KBM-7 (cell line): ENCODE data around the gene ULK1.
"Not testable (repeated sequence)": the region's sequence is repeated elsewhere in the genome, so short reads cannot be mapped to it uniquely, and the experiment has no call there.

Experiments used
- DNase-seq: peaks from one replicate; pipeline ENCODE4 v3.0.0-alpha.2; 2015
- in situ Hi-C: fragments of 300-500 bp; cut with MboI; formaldehyde crosslinking; loops from 2 replicates; pipeline ENCODE4 v1.14.3; 2020; ENCODE audit warnings: low sequenced_read_pairs, low pct_unique_long_range_greater_than_20kb, mixed read lengths

Gene ULK1

DNA sequence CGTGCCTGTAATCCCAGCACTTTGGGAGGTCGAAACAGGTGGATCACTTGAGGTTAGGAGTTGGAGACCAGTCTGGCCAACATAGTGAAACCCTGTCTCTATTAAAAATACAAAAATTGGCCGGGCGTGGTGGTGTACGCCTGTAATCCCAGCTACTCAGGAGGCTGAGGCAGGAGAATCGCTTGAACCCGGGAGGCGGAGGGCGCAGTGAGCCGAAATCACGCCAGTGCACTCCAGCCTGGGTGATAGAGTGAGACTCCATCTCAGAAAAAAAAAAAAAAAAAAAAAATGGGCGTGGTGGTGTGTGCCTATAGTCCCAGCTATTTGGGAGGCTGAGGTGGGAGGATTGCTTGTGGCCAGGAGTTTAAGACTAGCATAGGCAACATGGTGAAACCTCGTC lies 60.0 kb downstream of the ULK1 start:
- DNase-seq, in situ Hi-C loops: not testable (repeated sequence)

GRCh38 chr12:131959116-131959515 lies 64.7 kb downstream of the ULK1 start:
- DNase-seq, result no peak
- in situ Hi-C loops, result no loop called here

- no peak for DNase-seq
- in situ Hi-C loops, result no loop called here
These were observed 65.5 kb downstream of the ULK1 start for GRCh38 chr12:131959641-131960589.

DNA sequence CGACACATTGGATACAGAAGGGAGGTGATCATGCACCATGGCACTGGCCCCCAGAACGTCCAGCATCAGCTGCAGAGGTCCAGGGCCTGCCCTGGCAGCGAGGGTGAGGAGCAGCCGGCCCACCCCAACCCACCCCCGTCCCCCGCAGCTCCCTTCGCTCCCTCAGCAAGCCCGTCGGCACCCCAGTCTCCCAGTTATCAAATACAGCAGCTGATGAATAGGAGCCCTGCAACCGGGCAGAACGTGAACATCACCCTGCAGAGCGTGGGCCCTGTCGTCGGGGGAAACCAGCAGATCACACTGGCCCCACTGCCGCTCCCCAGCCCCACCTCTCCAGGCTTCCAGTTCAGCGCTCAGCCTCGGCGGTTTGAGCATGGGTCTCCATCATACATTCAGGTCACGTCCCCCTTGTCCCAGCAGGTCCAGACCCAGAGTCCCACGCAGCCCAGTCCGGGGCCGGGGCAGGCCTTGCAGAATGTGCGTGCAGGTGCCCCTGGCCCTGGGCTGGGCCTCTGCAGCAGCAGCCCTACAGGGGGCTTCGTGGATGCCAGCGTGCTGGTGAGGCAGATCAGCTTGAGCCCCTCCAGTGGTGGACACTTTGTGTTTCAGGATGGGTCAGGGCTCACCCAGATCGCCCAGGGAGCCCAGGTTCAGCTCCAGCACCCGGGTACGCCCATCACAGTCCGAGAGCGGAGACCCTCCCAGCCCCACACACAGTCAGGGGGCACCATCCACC lies 66.3 kb downstream of the ULK1 start:
- in situ Hi-C loops, DNase-seq: not testable (repeated sequence)

GRCh38 chr12:131961328-131961727 lies 66.9 kb downstream of the ULK1 start:
- in situ Hi-C loops, DNase-seq: not testable (repeated sequence)

DNA sequence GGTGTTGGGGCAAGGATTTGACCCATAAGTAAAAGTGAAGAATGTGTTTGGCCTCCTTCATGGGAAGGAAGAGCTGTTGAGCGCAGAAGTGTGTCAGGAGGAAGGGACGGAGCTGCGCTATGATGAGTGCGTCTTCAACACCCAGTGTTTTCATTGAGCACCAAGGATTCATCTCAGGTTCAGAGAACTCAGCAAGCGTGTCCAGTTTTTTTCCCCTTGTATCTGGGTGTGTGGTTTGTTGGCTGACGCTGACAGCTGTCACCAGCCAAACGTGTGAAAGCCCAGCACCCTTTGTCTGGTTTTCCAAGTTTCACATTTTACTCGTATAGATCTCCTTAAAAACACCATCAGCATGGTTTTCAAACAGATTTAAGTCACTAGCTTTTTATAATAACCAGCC lies 67.6 kb downstream of the ULK1 start:
- in situ Hi-C loops, result no loop called here

DNA sequence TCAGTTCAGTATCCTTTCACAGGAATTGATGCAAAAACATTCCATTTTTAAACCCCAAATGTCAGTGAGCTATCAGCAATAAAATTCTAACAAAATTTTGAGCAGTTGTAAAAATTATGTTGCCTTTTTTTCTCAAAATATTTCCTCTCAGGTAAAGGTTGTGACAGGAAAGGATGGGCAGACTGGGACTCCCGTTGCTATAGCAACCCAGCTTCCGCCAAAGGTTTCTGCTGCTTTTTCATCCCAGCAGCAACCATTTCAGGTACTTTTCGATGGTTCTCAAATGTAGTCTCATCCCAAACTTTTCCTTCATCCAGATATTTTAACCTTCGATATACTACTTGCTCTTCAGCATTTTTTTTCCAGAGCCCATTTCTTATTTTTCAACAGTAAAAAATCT lies 69.0 kb downstream of the ULK1 start:
- DNase-seq, result no peak
- in situ Hi-C loops, result no loop called here

More for the DNA sequence above, 67.6 kb downstream of the ULK1 start:
- no peak for DNase-seq

DNA sequence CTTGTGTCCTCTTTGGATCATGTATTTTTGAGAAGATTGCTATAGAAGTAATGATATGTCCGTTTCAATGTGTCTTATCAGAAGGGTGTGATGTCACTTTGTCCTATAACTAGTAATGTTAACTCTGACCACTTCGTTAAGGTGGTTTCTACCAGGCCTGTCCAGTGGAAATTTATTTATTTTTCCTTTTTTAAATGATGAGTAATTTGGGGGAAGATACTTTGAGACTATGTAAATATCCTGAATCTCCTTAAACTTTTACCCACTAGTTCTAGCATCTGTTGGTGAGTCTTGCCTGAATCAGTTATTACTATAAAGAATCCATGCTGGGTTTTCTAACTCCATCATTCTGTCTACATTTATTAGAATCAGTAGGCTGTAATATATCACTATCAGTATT lies 70.7 kb downstream of the ULK1 start:
- in situ Hi-C loops, result no loop called here
- no peak for DNase-seq

- DNase-seq, result no peak
- in situ Hi-C loops, result no loop called here
These were observed 76.8 kb downstream of the ULK1 start for GRCh38 chr12:131971226-131971625.
